GM12801 (cell line): ENCODE data around the gene BRME1.

ENCODE experiments used
- TF ChIP-seq, protein P1 (sequence below): IDR thresholded peaks from one replicate; pipeline ENCODE4 v1.5.1; 2011; ENCODE audit warnings: control low read depth; ENCODE audit not compliant: insufficient read length; ENCODE audit errors: extremely low read depth

BRME1 gene

DNA sequence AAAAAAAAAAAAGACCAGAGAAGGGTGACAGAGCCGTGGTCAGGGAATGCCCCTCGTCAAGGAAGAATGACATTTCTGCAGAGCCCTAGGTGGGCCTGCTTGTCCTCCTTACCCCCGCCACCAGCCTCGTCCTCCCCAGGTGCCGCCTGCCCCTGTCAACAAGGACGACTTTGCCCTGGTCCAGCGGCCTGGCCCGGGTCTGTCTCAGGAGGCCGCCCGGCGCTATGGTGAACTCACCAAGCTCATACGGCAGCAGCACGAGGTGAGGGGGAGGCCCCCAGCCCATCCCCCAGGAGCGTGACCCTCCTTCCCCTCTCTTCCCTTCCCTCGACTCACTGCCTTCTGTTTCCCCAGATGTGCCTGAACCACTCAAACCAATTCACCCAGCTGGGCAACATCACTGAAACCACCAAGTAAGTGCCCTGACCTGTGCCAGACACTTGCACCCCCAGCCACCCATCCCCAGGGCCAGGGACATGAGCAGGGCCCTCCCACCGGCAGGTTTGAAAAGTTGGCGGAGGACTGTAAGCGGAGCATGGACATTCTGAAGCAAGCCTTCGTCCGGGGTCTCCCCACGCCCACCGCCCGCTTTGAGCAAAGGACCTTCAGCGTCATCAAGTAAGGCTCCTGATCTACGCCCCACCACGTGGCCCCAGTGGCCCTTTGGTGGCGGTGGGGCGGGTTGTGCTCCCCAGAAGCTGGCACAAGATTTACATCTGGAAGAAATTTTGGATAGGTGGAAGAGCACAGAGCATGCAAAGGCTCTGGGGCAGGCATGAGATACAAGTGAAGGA, 17.5 kb upstream of the BRME1 start:
- TF ChIP-seq, protein P1, sequence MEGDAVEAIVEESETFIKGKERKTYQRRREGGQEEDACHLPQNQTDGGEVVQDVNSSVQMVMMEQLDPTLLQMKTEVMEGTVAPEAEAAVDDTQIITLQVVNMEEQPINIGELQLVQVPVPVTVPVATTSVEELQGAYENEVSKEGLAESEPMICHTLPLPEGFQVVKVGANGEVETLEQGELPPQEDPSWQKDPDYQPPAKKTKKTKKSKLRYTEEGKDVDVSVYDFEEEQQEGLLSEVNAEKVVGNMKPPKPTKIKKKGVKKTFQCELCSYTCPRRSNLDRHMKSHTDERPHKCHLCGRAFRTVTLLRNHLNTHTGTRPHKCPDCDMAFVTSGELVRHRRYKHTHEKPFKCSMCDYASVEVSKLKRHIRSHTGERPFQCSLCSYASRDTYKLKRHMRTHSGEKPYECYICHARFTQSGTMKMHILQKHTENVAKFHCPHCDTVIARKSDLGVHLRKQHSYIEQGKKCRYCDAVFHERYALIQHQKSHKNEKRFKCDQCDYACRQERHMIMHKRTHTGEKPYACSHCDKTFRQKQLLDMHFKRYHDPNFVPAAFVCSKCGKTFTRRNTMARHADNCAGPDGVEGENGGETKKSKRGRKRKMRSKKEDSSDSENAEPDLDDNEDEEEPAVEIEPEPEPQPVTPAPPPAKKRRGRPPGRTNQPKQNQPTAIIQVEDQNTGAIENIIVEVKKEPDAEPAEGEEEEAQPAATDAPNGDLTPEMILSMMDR: no peak

DNA sequence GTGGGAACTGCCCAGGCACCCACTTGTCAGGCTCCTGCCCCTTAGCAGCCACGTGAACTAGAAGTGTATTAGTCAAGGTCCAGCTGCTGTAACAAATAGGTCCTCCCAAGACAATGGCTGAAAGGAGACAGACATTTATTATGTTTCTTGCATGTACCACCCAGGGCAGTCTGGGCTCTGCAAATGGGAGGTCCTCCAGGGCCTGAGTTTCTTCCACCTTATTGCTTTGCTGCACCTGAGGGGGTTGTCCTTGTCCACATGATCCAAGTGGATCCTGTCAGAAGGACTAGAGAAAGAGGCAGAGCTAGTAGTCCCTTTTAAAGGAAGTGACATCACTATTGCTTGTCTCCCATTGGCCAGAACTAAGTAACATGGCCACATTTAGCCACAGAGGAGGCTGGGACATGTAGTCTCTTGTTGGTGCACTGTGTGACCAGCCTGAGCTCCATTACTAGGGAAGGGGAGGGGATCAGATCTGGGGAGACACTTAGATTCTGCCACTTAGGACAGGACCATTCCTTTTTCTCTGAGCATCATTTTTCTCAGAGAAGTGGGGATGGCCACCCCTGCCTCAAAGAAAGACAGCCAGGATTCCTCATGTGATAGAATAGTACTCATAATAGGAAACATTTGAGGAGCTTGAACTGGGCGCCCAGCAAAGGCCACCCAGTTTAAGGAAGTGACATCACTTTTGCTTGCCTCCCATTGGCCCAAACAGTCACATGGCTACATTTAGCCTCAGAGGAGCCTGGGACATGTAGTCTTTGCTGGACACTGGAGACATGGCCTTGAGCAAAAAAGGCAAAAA, 15.2 kb upstream of the BRME1 start:
- TF ChIP-seq, protein P1: no peak

DNA sequence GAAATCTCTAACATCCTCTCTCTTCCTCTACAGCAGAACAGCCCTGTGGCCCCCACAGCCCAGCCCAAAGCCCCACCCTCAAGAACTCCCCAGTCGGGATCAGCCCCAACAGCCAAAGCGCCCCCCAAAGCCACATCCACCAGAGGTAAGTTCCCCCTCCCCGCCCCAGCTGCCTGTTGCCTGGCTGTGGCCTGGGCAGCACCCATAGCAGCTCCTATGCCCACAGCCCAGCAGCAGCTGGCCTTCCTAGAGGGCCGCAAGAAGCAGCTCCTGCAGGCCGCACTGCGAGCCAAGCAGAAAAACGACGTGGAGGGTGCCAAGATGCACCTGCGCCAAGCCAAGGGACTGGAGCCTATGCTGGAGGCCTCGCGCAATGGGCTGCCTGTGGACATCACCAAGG, 14.6 kb upstream of the BRME1 start:
- TF ChIP-seq, protein P1: no peak

DNA sequence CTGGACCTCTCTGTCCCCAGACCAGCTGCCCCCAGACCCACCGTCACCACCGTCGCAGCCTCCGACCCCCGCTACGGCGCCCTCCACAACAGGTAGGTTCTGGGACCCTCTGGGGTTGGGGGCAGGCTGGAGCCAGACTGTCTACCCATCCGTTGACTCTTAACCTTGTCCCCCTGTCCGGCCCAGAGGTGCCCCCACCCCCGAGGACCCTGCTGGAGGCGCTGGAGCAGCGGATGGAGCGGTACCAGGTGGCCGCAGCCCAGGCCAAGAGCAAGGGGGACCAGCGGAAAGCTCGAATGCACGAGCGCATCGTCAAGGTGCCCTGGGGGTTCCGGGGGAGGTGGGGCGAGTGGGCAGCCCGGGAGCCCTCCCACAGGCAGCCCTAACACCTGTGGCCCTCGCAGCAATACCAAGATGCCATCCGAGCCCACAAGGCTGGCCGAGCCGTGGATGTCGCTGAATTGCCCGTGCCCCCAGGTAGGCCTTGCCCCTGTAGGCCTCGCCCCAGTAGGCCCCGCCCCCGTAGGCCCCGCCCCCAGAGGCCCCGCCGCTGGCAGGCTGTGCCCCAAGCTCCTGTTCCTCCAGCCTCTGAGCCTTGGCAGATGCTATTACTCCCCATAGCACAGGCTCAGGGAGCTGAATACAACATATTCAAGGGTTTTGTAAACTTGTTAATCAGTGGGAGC, 13.0 kb upstream of the BRME1 start:
- TF ChIP-seq, protein P1: no peak

GRCh38 chr19:13917888-13918406, 12.0 kb upstream of the BRME1 start:
- TF ChIP-seq, protein P1: no peak

GRCh38 chr19:13914777-13915176, 8.9 kb upstream of the BRME1 start:
- TF ChIP-seq, protein P1: no peak

GRCh38 chr19:13913352-13913751, 7.4 kb upstream of the BRME1 start:
- TF ChIP-seq, protein P1: no peak
